ENCODE results near the gene NEURL1B. TPM values are rescaled to one million over a fixed set of nuclear protein-coding genes. Genes with fewer than 3 reads are reported as not detected.
"Not testable (repeated sequence)": the region's sequence is repeated elsewhere in the genome, so short reads cannot be mapped to it uniquely, and the experiment has no call there.

NEURL1B gene
- total RNA-seq, 2 donors from 2014 or later: 9.9 to 12.2 TPM

GRCh38 chr5:172674155-172674554 lies 33.1 kb downstream of the NEURL1B start:
- Histone ChIP-seq H3K4me3 (no peak overlapping the region), H3K9me3 (no peaks in the 10 kb centered on the region), H3K27me3 (no peaks in the 10 kb centered on the region), H3K27ac (no peak overlapping the region), H3K36me3 (replicated peaks in 1 of 2; ENCODE audit: insufficient read depth in 1 of 2, low read depth in 2 of 2) (no peaks in the 10 kb centered on the region), H3K4me1 (peaks cover 6% of the 10 kb centered on the region)
- no peak for TF ChIP-seq POLR2A (IDR thresholded peaks at IDR 0.05)
- no peak for TF ChIP-seq CTCF (IDR thresholded peaks at IDR 0.05)
- 82 to 91% methylated on average over 4 to 7 of the region's 7 CpGs for WGBS, 2 donors
- intact Hi-C loops (cut with DNase I): no loop called here
- no peak for DNase-seq
- ATAC-seq: no peak

GRCh38 chr5:172676914-172677475 lies 35.9 kb downstream of the NEURL1B start:
- TF ChIP-seq CTCF (IDR thresholded peaks at IDR 0.05): no peak
- TF ChIP-seq POLR2A (IDR thresholded peaks at IDR 0.05): no peak
- Histone ChIP-seq H3K36me3 (replicated peaks in 1 of 2; ENCODE audit: insufficient read depth in 1 of 2, low read depth in 2 of 2) (no peaks in the 10 kb centered on the region), H3K27me3 (no peaks in the 10 kb centered on the region), H3K4me3 (no peak overlapping the region), H3K9me3 (no peaks in the 10 kb centered on the region), H3K27ac (no peak overlapping the region), H3K4me1 (peaks cover 7% of the 10 kb centered on the region)
- intact Hi-C loops (cut with DNase I): no loop called here
- 85 to 88% methylated on average over 9 to 15 of the region's 15 CpGs for WGBS, 2 donors
- ATAC-seq: no peak
- DNase-seq: no peak

- H3K36me3 ChIP-seq (replicated peaks in 1 of 2; ENCODE audit: insufficient read depth in 1 of 2, low read depth in 2 of 2); H3K27me3 ChIP-seq; ATAC-seq; H3K4me1 ChIP-seq; H3K4me3 ChIP-seq; H3K9me3 ChIP-seq; DNase-seq; intact Hi-C loops (cut with DNase I); H3K27ac ChIP-seq: not testable (repeated sequence)
- 87 to 95% methylated on average over 5 of the region's 5 CpGs for WGBS, 2 donors
Observed at GRCh38 chr5:172678362-172678874, 37.4 kb downstream of the NEURL1B start.

GRCh38 chr5:172678902-172679301 lies 37.8 kb downstream of the NEURL1B start:
- WGBS, 2 donors: 38 to 42% methylated on average over 7 of the region's 7 CpGs
- Histone ChIP-seq H3K27me3 (no peaks in the 10 kb centered on the region), H3K27ac (no peak overlapping the region), H3K9me3 (no peaks in the 10 kb centered on the region), H3K4me3 (no peak overlapping the region), H3K36me3 (replicated peaks in 1 of 2; ENCODE audit: insufficient read depth in 1 of 2, low read depth in 2 of 2) (no peaks in the 10 kb centered on the region), H3K4me1 (peaks cover 7% of the 10 kb centered on the region)
- intact Hi-C loops (cut with DNase I): no loop called here
- ATAC-seq (peak; percentile 52), DNase-seq (peak in 3 of 4 donors; percentile 37 to 61 (median 60))
- TF ChIP-seq POLR2A (IDR thresholded peaks at IDR 0.05): no peak
- no peak for TF ChIP-seq CTCF (IDR thresholded peaks at IDR 0.05)

GRCh38 chr5:172679628-172680212 lies 38.7 kb downstream of the NEURL1B start:
- intact Hi-C loops (cut with DNase I): no loop called here
- Histone ChIP-seq H3K36me3 (replicated peaks in 1 of 2; ENCODE audit: insufficient read depth in 1 of 2, low read depth in 2 of 2) (no peaks in the 10 kb centered on the region), H3K27me3 (no peaks in the 10 kb centered on the region), H3K27ac (no peak overlapping the region), H3K9me3 (no peaks in the 10 kb centered on the region), H3K4me1 (peaks cover 7% of the 10 kb centered on the region), H3K4me3 (no peak overlapping the region)
- ATAC-seq (no peak), DNase-seq (no peak)
- WGBS, 2 donors: 86% methylated on average over 8 of the region's 8 CpGs
- no peak for TF ChIP-seq CTCF (IDR thresholded peaks at IDR 0.05)
- TF ChIP-seq POLR2A (IDR thresholded peaks at IDR 0.05): no peak

Measured in body of pancreas (tissue), 4 donors.